ENCODE results near the gene SH3GLB2. TPM values are rescaled to one million over a fixed set of nuclear protein-coding genes. Genes with fewer than 3 reads are reported as not detected.

Gene SH3GLB2
- total and polyA plus RNA-seq, 12 donors, result 25.2 to 51.3 (median 33.5) TPM

DNA sequence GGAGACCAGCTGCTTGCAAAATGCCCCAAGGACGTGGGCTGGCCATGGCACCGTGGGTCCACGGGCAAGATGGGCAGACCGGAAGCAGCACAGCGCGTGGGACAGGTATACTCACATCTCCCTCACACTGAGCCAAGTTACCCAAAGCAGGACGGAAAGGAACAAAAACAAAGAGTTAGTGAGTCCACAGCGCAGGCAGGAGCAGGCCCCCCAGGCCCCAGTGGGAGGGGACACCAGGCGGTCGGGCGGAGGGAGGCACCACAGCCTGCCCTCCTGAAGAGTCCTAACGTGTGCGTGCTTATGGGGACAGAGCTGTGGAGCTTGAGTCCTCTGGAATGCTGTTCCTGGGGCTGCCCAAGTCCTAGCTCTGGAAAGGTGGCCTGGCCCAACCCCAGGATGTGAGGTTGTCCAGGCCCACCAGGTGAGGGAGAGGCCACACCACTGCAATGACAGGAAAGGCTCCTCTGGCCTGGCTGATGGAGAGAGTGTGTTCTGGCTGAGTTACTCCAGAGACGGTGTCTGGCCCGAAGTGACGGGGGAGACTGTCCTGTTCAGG, 15.2 kb downstream of the SH3GLB2 start:
- WGBS, 2 donors, result 96 to 98% methylated on average over 16 of the region's 16 CpGs
- Histone ChIP-seq H3K27ac (no peak overlapping the region), H3K9me3 (no peaks in the 10 kb centered on the region), H3K4me1 (peaks cover 0 to 7% (median 0%) of the 10 kb centered on the region in 9 donors), H3K4me3 (no peak overlapping the region), H3K27me3 (no peaks in the 10 kb centered on the region), H3K36me3 (peaks cover 0 to 92% (median 38%) of the 10 kb centered on the region in 9 donors)
- TF ChIP-seq, protein P1, sequence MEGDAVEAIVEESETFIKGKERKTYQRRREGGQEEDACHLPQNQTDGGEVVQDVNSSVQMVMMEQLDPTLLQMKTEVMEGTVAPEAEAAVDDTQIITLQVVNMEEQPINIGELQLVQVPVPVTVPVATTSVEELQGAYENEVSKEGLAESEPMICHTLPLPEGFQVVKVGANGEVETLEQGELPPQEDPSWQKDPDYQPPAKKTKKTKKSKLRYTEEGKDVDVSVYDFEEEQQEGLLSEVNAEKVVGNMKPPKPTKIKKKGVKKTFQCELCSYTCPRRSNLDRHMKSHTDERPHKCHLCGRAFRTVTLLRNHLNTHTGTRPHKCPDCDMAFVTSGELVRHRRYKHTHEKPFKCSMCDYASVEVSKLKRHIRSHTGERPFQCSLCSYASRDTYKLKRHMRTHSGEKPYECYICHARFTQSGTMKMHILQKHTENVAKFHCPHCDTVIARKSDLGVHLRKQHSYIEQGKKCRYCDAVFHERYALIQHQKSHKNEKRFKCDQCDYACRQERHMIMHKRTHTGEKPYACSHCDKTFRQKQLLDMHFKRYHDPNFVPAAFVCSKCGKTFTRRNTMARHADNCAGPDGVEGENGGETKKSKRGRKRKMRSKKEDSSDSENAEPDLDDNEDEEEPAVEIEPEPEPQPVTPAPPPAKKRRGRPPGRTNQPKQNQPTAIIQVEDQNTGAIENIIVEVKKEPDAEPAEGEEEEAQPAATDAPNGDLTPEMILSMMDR (IDR thresholded peaks at IDR 0.05), result no peak
- DNase-seq (no peak), ATAC-seq (no peak)
- intact Hi-C loops (cut with DNase I), result loop anchor here in 1 of 10 donors (10.0 kb wide), 1 partner anchor 168 kb away; no protein-coding TSS in a partner anchor

DNA sequence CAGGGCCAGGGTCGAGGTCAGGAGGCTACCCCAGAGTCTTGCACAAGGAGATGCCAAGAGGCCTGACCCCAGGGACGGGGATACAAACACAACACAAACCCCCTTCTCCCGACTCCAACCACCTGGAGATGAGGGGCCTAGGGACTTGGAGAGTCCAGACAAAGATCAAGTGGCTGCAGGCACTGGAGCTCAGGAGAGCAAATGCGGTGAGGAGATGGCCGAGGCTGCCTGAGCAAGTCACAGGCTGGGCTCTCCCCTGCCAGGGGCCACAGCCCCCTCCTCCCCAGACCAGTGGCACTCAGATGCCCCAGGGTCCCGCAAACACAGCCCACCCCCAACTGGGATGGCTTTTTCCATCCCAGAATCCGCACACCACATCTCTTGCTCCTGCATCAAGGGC, 15.8 kb downstream of the SH3GLB2 start:
- DNase-seq, result no peak
- intact Hi-C loops (cut with DNase I), result loop anchor here in 1 of 10 donors (10.0 kb wide), 1 partner anchor 168 kb away; no protein-coding TSS in a partner anchor
- no peaks in the 10 kb centered on the region for H3K9me3 ChIP-seq
- peaks cover 0 to 12% (median 3%) of the 10 kb centered on the region in 9 donors for H3K4me1 ChIP-seq
- no peak overlapping the region for H3K4me3 ChIP-seq
- WGBS, 2 donors, result 88 to 89% methylated on average over 7 of the region's 7 CpGs
- no peak overlapping the region for H3K27ac ChIP-seq
- H3K27me3 ChIP-seq, result no peaks in the 10 kb centered on the region
- ATAC-seq, result no peak
- peaks cover 0 to 94% (median 38%) of the 10 kb centered on the region in 9 donors for H3K36me3 ChIP-seq
- TF ChIP-seq, protein P1 (IDR thresholded peaks at IDR 0.05), result no peak

DNA sequence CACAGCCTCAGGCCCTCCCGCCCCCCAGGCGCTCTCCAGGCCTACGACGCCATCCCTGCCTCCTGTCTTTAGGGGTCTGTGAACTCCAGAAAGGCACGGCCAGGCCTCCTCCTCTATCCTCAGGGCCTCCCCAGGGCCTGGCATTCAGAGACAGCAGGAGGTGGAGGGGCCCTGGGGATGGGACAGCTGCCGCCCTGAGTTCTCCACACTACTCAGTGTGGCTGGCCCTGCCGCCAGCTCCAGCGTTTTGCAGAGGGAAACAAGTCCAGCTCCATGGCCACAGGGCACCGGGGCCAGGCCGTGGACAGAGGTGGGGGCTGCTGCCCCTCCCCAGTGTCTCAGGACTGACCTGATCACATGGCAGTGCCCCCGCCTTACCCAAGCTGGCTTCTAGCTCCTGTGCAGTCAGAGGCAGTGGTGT, 16.4 kb downstream of the SH3GLB2 start:
- no peak overlapping the region for H3K4me3 ChIP-seq
- peaks cover 0 to 94% (median 38%) of the 10 kb centered on the region in 9 donors for H3K36me3 ChIP-seq
- ATAC-seq, result no peak
- WGBS, 2 donors, result 87 to 91% methylated on average over 11 of the region's 11 CpGs
- H3K27ac ChIP-seq, result no peak overlapping the region
- intact Hi-C loops (cut with DNase I), result loop anchor here in 1 of 10 donors (10.0 kb wide), 1 partner anchor 167 kb away; no protein-coding TSS in a partner anchor
- DNase-seq, result no peak
- no peaks in the 10 kb centered on the region for H3K27me3 ChIP-seq
- no peaks in the 10 kb centered on the region for H3K9me3 ChIP-seq
- TF ChIP-seq, protein P1 (IDR thresholded peaks at IDR 0.05), result no peak
- peaks cover 0 to 18% (median 9%) of the 10 kb centered on the region in 9 donors for H3K4me1 ChIP-seq

DNA sequence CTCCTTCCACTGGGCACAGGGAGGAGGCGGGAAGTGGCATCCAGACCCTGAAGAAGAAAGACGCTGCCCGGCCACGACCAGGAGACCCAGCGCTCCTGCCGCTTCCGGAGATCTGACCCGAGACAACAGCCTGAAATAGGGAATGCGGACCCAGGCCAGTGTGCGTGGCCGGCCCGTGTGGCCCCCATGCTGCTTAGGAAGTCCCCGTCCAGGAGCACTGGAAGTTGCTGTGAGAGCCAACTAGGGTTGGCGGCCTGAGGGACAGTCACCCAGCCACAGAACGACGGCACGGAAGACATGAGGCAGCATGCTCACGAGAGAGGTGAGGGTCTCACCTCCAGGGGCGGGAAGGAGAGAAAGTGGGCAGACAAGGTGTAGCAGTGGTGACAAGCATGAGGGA, 17.0 kb downstream of the SH3GLB2 start:
- ATAC-seq (no peak), DNase-seq (no peak)
- no peaks in the 10 kb centered on the region for H3K27me3 ChIP-seq
- peaks cover 0 to 99% (median 39%) of the 10 kb centered on the region in 9 donors for H3K36me3 ChIP-seq
- 95 to 96% methylated on average over 19 of the region's 19 CpGs for WGBS, 2 donors
- intact Hi-C loops (cut with DNase I), result loop anchor here in 1 of 10 donors (10.0 kb wide), 1 partner anchor 166 kb away; no protein-coding TSS in a partner anchor
- TF ChIP-seq, protein P1 (IDR thresholded peaks at IDR 0.05), result no peak
- H3K27ac ChIP-seq, result no peak overlapping the region
- H3K9me3 ChIP-seq, result no peaks in the 10 kb centered on the region
- peaks cover 0 to 24% (median 15%) of the 10 kb centered on the region in 9 donors for H3K4me1 ChIP-seq
- no peak overlapping the region for H3K4me3 ChIP-seq

Measured in heart right ventricle (tissue), 16 donors.